MG63 (cell line): ENCODE results near the gene ERMARD. TPM values are rescaled to one million over a fixed set of nuclear protein-coding genes. Genes with fewer than 3 reads are reported as not detected.

Experiments
- DNase-seq: peaks from one replicate; pipeline ENCODE4 v3.0.0-alpha.2; 2020
- H3K27me3 ChIP-seq: fragments of 250-450 bp; sonication (Bioruptor Pico); 2 replicates; pipeline ENCODE4 v1.5.1; 2020; ENCODE audit warnings: mild to moderate bottlenecking, moderate library complexity
- H3K36me3 ChIP-seq: fragments of 250-450 bp; sonication (Bioruptor Pico); 2 replicates; pipeline ENCODE4 v1.5.1; 2020; ENCODE audit warnings: mild to moderate bottlenecking, moderate library complexity
- H3K4me3 ChIP-seq: fragments of 250-450 bp; sonication (Bioruptor Pico); 2 replicates; pipeline ENCODE4 v1.5.1; 2020; ENCODE audit warnings: mild to moderate bottlenecking, moderate library complexity
- H3K9me3 ChIP-seq: fragments of 250-450 bp; sonication (Bioruptor Pico); 2 replicates; pipeline ENCODE4 v1.5.1; 2020; ENCODE audit warnings: mild to moderate bottlenecking, moderate library complexity
- total RNA-seq: library from RNA; depleted of rRNA; stranded (reverse); fragments of >200 nt; shearing (Covaris generic); gene quantifications from 2 replicates; pipeline ENCODE4 v1.2.3, GENCODE V29; 2014; ENCODE audit warnings: low replicate concordance; rRNA removed

The ERMARD gene
- total RNA-seq, 1 experiment from 2014 or later = 22.5 TPM

DNA sequence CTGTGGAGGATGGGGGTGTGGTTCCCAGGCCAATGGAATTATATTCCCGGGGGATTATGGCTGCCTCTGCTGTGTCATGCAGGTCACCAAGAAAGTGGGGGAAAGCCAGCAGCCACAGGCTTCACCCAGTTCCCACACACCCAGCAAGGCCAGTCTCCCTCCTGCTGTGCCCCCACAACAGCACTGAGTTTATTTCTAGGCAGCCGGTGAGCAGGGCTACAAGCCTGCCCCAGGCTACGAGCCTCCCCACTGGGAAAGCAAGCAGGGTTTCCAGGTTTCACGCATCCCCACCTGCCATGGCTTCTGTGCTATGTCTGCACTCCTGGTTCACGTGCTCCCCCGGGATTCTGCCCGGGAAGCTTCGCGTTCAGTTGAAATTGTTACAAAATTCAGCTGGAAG lies 72.6 kb downstream of the ERMARD start:
- H3K4me3 ChIP-seq = no peak overlapping the region
- H3K9me3 ChIP-seq = no peaks in the 10 kb centered on the region
- DNase-seq = no peak
- H3K36me3 ChIP-seq = no peaks in the 10 kb centered on the region
- H3K27me3 ChIP-seq = peaks cover 1% of the 10 kb centered on the region; the same call in 1 of the 2 replicates

DNA sequence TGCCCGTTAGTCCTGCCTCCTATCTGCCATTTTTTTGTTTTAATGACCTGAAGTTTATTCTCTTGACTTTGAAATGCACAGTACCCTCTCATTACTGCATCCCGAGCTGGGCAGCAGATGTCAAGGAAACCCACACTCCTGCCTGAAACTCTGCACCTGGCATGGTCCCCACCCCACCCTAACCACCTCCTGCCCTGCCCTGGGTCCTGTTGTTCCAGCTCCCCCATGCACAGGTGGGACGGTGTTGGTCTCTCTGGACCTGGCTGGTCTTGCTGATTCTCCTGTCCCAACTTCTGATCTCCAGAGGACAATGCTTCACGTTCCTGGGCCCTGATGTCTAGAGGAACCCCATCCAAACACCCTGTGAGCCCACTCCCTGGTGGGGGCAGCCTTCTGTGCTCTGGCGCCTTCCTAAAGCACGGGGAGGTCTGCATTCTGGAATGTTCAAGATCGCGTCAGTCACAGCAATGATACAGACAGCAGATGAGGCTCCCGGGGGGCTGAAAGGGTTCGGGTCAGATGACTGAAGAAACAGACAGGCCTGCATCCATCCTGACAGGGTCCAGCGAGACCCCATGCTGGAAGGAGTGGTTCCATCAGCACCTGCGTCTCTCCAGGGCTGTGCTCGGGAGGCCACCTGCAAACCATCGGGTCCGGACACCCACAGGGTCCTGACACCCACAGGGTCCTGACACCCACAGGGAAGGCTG lies 73.6 kb downstream of the ERMARD start:
- DNase-seq = no peak
- H3K9me3 ChIP-seq = no peaks in the 10 kb centered on the region
- H3K27me3 ChIP-seq = no peaks in the 10 kb centered on the region
- H3K36me3 ChIP-seq = no peaks in the 10 kb centered on the region
- H3K4me3 ChIP-seq = no peak overlapping the region

DNA sequence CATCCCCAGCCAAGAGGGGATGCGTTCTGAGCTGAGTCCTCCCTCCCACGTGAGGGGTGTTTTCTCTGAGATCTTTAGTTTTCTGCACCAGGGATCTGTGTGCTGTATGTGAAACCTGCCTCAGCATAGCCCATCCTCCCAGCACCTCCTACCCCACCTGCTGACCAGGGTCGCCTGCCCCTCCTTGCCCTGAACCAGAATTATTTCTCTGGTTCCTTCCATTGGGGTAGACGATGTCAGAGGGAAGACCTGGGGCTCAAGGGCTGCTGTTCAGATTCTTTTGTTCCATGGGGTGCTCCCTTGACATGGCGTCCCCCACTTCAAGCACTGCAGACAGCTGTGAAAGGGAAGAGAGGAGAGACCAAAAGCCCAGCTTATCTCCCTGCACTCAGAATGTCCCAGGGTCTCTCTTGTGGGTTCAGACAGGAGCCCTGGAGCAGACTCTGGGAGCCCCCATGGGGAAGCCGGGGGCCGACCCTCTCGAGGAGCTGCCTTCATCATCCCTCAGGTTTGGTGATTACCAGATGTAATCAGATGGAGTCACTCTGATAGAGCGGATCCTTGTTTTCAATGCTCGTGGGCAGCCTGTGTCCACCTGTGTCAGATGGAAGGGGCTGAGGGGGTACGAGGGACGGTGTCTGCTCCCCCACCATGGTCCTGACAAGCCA lies 74.3 kb downstream of the ERMARD start:
- Histone ChIP-seq H3K27me3 (no peaks in the 10 kb centered on the region), H3K36me3 (no peaks in the 10 kb centered on the region), H3K4me3 (no peak overlapping the region), H3K9me3 (no peaks in the 10 kb centered on the region)
- DNase-seq = no peak

DNA sequence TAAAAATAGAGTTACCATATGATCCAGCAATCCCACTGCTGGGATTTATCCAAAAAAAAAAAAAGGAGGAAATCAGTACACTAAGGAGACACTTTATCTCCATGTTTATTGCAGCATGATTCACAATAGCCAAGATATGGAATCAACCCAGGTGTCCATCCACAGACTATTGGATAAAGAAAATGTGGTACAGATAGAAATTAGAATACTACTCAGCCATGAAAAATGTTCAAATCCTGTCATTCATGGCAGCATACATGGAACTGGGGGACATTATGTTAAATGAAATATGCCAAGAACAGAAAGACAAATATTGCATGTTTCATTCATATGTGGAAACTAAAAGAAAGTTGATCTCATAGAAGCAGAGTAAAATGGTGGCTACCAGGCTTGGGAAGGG lies 75.3 kb downstream of the ERMARD start:
- Histone ChIP-seq H3K27me3 (no peaks in the 10 kb centered on the region), H3K9me3 (no peaks in the 10 kb centered on the region), H3K36me3 (no peaks in the 10 kb centered on the region), H3K4me3 (no peak overlapping the region)
- no peak for DNase-seq

DNA sequence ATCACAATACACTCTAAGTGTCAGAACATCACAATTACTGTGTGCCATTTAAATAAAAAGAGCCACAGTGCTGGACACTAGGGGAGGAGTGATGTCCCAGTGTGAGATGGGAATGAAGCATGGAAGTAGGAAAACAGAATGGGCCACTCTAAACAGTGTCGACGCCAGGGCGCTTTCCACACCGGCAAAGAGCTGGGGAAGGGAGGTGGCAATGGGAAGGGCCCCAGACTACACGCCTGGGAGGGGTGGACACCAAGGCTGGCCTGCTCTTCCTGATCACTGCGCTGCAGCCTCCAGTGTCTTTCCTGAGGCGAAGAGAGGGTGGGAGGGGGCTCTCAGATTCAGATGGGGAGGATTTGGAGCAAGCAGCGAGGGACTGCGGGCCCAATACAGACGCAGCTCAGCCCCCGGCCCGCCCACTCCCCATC lies 75.9 kb downstream of the ERMARD start:
- H3K4me3 ChIP-seq = no peak overlapping the region
- no peaks in the 10 kb centered on the region for H3K27me3 ChIP-seq

DNA sequence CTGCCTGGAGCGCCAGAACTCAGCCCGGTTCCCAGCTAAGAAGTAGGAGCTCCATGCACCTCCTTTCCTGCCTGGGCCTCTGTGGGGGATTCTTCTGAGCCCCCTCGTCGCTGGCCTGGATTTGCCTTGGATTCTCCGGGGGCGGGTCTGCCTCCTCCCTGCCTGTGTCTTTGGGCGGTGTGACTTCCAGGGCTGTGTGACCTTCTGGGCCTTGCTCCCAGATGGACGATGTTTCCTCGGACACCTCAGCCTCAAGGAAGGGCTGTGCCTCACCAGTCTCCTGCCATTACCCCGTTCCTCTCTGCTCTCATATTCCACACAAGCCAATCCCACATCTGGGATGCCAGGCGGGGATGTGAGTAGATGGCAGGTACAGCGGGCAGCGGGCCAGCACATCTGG lies 76.8 kb downstream of the ERMARD start:
- Histone ChIP-seq H3K27me3 (no peaks in the 10 kb centered on the region), H3K9me3 (no peaks in the 10 kb centered on the region), H3K36me3 (no peaks in the 10 kb centered on the region), H3K4me3 (no peak overlapping the region)
- no peak for DNase-seq

More for the DNA sequence above, 75.9 kb downstream of the ERMARD start:
- Histone ChIP-seq H3K36me3 (no peaks in the 10 kb centered on the region), H3K9me3 (no peaks in the 10 kb centered on the region)
- DNase-seq = no peak

DNA sequence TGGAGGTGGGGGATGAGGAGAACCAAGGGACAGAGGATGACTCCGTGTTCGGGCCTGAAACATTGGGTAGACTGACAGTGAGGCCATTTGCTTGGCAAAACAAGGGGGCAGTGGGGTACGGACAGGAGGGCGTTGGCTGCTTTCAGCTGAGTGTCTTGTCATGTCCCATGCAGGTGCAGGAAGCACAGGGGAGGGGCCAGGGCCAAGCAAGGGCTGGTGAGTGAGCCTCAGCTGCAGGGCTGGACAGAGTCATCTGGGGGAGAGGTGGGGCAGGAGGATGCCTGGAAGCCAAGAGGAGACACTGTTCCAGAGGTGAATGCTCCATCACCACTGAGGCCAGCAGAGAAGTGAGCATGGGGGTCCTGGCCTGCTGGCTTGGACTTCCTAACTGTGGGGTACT lies 78.4 kb downstream of the ERMARD start:
- no peak overlapping the region for H3K4me3 ChIP-seq
- H3K27me3 ChIP-seq = peaks cover 1% of the 10 kb centered on the region; the same call in 1 of the 2 replicates
- no peak for DNase-seq
- H3K9me3 ChIP-seq = no peaks in the 10 kb centered on the region
- no peaks in the 10 kb centered on the region for H3K36me3 ChIP-seq

DNA sequence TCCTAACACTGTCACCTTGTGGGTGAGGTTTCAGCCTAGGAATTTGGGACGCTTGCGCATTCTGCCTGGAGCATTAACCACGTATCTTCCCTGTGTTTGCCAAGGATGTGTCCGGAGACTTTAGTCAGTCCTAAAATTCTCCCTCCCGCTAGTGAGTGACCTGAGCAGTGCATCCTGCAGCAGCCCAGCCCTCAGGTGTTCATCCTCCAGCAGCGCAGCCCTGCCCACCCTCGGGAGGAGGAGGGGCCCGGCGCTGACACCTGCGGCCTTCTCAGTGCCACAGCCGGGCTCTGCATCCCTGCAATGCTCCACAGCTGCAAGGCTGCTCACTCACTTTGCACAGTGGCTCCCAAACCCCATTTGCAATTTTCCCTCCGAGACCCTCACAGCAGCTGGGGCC lies 79.5 kb downstream of the ERMARD start:
- Histone ChIP-seq H3K4me3 (no peak overlapping the region), H3K9me3 (no peaks in the 10 kb centered on the region), H3K36me3 (no peaks in the 10 kb centered on the region), H3K27me3 (peaks cover 6% of the 10 kb centered on the region)
- DNase-seq = no peak

Other genes with a start within 250 kb of the ERMARD start
- gene WDR27, start 49.6 kb upstream of the ERMARD start, total RNA-seq = 14.6 and 18.0 TPM in 2 replicates
- gene C6orf120, start 49.5 kb upstream of the ERMARD start, total RNA-seq = 12.7 and 15.3 TPM in 2 replicates
- gene PHF10, start 27.1 kb upstream of the ERMARD start, total RNA-seq = 36.6 and 40.6 TPM in 2 replicates
- gene DYNLT2, start 50 bp upstream of the ERMARD start, total RNA-seq = 0.10 TPM in 1 of 2 replicates, not detected in the other